Kasumi-1 (cell line): Measurements from ENCODE around the gene RGS19.

Source experiments
- DNase-seq, 2 experiments: peaks; one replicate each; lab custom pipeline; 2025; lab: John Stamatoyannopoulos, UW

RGS19 gene

DNA sequence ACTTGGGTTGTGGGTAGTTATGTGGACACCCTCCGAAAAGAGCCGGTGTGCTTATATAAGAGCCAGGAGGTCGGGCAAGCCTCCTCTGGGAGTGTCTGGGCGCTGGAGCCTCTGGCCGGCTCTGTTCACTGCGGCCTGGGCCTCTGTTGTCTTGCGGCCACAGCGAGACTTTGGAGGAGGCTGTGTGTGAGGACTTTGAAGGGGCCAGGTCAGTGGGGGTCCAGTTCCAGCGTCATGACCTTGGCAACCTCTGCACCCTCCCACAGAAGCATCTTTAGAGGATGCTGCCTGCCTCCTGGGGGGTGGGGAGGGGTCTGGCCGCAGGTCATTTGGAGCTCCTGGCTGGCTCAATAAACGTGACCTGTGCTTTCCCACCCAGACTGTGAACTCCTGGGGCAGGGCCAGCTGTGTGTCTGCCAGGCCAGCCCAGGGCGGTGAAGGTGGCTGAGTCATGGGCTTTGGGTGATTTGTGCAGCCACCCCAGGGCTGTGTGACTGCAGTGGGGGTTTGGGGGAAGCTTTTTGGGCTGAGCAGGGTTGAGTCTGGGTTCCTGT, 15.1 kb downstream of the RGS19 start:
- no peak for DNase-seq

DNA sequence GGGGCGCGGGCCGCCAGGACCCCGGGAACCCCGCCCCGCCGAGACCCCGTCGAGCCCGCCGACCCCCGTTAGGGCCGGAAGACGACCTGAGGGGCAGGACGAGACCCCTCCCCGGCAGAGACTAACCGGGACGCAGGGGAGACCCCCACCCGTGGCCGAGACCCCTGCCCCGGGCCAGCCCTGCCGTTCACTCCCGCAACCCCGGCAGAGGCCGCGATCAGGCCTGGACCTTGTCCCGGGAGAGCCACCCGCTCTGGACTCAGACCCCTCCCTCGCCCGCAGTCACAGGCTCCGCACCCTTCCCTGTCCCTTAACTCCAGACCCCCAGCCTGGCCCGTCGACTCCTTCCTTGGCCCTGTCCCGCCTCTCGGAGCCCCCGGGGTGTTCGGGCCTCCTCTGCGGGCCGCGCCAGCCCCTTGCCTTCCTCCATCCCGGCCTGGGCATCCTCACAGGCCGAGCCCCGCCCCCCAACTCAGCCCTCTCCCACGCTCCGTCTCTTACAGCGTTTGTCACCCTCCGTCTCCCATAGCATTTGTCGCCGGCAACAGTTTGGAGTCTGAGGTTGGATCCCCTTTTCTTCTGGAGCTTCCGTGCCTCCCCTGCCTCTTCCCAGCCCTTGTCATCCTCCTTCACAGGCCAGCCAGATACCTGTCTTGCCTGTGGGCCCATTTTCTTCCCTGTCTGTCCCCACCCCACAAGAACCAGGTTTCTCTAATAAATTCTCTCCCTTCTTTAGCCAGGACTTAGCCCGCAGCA, 15.8 kb downstream of the RGS19 start:
- no peak for DNase-seq

DNA sequence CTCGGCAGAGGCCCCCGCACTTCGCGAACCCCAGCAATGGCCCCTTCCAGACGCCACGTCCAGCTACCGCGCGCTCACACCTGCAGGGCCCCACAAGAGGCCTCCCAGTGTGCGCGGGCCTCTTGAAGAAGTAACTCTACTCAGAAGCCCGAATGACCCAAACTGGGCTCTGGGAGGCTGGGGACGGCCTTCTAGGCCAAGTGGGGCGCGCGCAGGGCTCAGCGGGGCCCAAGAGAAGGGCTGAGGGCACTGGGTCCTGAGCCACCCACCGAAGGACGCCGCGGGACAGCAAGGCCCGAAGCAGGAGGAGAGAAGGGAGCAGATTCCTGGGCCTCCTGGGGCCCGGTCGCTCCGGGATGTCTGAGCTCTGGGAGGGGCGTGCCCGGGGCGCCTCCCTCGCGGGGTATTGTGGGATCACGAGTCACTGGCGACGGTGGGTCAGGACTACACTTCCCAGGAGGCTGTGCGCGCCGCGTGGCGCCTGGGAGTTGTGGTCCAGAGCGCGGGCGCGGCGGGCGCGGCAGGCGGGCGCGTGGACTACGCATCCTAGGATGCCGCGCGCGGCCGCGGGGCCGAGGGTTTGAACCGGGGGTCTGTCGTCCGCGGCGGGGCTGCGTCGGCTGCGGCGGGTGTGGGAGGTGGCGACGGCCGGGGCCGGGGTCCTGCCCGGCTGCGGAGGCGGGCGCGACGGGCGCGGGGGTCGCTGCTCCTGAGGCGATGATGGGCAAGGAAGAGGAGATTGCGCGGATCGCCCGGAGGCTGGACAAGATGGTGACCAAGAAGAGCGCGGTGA, 16.5 kb downstream of the RGS19 start, which contains the start of gene TCEA2:
TSS of gene TCEA2 (plus strand) at position 603 of the 793 bp plus-strand sequence. CDS start at position 718, 115 bp downstream.
- DNase-seq, result peak; percentile 84 to 93

DNA sequence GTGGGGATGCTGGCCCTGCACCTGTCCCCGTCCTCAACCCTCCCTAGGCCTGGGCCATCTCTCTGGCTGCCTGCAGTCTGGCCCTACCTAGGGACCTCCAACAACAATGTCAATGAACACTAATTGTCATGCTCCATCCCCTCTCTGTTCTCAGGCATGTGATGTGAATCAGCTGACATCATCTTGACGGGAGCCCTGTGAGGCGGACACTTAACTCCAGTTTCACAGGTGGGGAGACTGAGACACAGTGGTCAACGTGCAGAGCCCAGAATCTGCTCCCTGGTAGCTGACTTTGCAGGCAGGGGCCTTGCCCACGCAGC, 17.1 kb downstream of the RGS19 start:
- no peak for DNase-seq

DNA sequence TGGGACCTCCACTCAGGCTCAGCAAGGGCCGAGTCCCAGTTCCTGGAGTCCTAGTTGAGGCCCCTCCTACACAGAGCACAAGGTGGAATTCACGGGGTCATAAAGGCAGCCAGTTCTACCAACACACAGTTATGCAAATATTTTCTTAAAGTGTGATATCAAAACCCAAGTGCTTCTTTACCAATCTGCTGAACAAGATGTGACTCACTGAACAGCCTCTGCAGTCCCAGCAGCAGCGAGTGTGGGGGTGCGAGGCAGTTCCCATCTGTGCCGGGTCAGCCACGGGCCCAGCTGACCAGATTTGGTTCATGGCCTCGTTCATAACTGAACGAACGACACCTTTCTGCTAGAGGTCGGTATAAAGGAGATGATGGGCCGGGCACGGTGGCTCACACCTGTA, 20.8 kb downstream of the RGS19 start:
- DNase-seq, result no peak

DNA sequence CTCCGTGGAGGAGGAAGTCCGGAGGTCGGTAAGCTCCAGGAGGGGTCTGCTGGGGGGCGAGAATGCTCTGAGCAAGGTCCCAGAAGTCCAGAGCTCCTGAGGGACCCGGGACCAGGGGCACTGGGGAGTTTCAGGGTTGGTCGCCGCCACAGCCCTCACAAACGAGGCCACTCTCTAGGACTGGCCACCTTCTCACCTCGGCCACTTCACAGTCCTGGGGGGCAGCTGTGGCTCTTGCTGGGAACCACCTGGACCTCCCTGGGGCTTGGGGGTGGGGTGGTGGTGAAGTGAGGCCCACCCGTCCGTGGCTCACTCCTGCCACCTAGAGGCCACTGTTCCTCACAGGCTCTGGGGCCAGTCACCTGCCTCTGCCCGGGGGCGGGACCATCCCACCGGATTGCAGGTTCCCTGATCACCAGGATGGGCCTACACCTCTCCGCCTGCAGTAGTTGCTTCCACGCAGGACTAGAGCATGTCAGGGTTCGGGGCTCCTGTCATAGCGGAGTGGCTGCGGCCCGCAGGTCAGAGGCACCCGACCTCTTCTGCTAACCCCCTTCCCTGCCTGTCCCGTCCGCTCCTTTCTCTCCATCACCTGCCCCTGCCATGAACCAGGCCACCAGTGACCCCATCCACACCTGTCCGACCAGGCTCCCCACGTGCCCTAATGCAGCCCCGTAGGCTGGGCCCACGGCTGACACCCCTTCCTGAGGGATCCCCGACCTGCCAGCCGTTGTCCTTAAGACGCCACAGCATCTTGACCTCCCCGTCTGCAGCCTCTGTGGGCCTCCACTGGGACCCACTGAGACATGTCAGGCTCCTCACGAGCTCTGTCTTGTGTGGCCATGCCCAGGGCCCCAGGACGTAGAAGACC, 21.5 kb downstream of the RGS19 start:
- peak in 1 of 2 experiments; percentile 63 for DNase-seq

DNA sequence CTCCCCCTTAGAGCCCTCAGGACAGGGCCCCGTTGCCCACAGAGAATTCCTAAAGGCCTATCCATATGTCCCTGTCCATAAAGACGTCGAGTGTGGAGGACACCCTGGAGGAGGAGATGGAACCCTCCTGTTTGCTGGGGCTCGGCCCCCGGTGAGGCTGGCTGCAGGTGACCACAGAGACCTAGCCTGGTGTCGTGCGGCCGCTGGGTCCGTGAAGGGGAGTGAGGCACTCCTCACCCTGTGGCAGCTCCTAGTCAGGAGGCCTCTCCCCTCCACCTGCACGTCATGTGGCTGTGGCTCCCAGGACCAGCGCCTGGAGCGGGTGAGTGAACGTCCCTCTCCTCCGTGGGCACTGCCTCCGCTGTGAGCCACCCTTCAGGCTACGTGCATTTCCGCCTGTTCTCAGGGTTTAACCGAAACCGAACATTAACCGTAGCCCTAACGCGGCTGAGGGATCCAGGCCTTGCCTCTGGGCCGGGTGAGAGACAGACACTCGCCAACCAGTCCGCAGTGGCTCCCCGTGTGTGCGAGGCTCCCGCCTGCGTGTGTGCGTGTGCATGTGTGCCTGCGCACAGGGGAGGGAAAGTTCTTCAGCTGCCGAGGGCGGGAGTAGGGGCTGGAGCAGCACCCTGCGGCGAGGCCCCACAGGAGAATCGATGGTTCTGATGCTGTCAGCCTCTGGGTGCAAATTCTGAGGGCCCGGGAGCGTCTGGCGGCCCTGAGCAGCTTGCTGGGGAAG, 22.3 kb downstream of the RGS19 start:
- no peak for DNase-seq

DNA sequence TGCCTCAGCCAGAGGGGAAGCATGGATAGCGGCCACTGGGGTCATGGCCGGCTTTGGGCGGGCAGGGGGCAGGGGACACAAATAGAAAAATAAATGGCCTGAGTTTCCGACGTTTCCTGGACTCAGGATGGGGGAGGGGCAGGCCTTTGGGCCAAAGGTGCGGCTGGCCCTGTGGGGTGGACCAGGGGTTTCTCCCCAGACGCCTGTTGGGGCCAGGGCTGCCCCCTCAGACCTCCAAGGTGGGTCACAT, 22.8 kb downstream of the RGS19 start:
- DNase-seq, result no peak

DNA sequence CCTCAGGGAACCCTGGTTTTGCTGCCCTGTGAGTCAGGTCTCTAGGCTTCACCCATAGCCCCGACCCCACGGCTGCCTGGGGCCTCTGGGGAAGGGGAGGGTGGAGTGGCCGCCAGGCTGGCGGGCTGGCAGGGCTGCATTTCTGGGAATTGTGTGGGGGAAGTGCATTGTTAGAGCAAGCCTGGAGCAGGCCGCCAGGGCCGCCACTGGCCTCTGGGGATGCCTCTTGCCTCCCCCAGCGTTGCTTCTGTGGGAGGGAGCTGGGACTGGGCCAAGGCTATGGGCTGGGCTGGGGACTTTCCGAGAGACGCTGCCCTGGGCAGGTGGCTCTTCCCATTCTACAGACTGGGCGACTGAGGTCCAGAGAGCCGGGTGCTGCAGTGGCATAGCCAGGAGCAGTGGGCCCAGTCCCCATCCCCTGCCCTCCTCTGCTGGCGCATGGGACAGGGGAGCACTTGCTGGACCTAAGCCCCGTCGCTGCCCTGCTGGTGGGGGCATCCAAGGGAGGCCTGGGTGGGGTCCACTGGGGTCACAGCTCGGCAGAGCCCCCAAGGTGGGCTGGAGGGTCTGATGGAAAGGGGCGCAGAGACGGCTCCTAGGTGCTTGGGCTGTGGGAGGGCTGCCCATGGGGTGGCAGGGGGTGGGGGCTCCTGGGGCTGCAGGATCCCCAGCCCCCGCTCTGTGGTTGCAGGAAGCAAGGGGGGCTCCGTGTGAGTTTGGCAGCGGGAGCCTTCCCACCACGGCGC, 23.3 kb downstream of the RGS19 start:
- no peak for DNase-seq

DNA sequence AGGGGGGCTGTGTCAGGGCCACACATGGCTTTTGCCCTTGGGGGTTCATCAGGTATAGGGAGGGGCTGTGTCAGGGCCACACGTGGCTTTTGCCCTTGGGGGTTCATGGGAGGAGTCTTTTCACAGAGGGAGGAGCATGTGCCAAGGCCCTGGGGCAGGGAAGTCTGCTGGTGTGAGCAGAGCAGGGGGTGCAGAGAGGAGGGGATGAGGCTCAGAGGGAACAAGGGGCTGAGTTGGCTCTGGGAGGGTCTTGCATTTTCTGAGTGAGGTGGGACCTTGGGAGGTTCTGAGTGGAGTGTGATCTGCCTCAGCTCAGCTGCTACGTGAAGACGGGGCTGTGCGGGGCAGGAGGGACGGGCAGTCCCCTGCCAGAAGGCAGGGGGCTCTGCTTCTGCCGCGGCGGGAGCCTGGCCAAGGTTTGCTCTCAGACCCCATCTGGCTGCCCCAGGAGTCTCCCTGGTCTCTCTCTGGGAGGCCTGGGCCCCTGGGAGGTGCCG, 23.9 kb downstream of the RGS19 start:
- DNase-seq, result no peak

DNA sequence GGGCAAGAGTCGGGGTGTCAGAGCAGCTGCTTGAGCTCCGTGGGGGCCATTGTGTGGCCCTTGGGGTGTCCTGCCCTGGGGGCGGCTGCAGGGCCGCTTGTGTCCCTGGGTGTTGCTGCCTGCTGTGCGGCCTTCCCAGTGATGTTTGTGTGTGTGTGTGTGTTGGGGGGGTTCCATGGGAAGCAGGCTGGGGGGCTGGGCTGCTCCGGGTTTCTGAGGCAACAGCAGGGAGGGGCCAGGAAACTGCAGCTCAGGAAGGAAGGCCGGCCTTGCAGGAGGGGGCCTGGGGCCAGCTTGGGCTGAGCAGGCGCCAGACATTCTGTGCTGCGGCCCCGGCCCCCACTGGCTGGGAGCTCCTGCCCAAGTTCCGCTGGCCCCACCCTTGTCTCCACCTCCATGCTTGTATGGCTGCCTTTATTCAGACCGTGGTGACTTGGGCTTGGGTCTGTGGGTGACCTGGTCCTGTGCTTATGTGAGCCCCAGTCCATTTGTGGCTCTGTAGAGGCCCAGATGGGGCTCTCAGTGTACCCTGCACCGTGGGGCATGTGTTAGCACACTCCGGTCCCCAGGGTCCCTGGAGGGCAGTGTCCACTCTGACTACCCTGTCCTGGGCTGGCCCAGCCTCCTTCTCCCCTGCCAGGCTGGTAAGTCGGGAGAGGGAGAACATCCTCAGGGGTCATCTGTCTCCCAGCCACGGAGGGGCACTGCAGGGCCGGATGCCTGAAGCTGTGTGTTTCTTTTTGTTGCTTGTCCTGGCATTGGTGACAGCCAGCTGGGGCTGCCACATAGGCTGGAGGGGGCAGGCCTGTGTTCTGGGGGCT, 25.3 kb downstream of the RGS19 start:
- peak; percentile 44 to 49 for DNase-seq

DNA sequence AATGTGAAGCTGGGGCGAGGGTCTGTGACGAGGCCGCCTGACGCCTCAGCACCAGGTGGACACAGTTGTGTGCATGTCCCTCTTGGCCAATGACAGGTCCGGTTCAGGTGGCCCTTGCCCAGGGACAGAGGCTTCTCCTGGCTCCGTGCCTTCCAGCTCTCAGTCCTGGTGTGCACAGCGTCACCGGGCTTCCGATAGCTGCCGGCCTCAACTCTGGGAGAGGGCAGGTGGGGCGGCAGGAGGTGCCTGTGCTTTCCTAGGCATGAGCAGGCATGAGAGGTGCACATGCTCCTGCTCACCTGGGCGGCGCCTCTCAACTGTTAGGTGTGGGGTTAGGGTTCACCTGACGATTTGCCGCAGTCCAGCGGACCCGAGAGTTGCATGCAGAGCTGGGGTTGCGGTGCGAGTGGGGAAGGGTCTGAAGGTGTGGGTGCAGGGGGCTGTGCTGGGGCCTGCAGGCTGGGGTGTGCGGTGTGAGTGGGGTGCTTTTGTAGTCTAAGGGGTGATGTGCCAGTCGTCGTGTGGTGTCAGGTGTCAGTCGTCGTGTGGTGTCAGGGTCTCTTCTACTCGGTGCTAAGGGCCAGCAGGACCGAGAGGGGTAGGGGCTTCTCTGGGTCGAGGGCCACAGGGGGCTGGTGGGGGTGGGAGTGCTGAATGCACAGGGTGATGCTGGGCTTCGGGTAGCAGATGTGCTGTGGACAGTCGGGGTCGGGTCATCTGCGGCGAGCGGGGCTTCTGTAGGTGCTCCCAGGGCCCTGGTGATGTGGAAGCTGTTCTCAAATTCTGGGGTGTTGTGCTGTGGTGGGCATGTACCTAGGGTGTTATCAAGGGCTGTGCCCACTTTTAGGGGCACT, 26.1 kb downstream of the RGS19 start:
- DNase-seq, result no peak

DNA sequence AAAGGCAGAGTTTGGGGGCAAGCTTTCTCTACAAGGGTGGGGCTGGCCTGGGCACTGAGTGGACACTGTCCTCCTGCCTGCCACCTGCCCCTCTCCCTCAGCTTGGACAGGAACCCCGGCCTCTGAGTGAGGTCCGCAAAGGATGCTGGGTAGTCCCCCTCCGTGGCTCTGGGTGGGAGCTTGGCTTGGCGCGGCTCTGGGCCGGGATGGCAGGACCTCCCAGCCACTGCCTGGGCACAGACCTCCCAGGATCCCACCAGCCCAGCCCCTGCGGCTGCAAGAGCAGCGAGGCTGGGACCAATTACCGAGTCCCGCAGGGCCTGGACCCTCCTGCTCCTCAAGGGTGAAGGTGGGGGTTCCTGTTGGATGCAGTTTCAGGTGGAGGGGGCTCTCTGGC, 27.0 kb downstream of the RGS19 start:
- DNase-seq, result no peak

DNA sequence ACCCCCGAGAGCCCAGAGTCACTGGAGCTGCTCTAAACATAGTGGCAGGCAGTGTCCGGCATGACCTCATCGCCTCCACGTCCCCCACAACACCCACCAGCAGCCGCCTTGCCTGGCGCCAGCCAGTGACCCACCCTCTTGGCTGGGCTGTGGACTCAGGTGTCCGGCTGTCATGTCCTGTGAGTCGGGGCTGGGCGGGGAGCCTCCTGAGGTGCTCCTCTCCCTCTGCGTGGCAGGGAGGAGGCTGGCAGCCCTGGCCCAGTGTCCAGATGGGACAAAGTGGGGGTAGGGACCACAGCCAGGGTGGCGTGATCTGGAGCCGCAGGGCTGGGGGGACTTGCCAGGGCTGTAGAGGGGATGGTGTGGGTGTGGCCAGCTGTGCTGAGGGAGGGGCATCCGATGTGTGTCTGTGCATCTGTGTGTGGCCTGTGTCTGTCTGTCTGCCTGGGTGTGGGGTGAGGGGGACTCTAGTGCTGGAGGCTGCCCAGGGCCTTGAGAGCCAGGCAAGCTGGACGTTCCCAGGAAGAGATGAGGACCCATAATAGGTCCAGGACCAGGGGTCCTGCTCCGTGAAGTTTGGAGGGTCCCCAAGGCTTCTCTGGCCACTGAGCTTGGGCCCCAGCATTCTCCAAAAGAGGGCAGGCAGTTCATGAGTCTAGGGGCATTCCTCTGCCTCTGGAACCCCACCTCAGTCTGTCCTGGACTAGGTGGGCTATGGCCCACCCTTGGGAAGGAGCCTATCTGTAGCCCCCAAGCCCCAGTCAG, 27.6 kb downstream of the RGS19 start:
- DNase-seq, result no peak

DNA sequence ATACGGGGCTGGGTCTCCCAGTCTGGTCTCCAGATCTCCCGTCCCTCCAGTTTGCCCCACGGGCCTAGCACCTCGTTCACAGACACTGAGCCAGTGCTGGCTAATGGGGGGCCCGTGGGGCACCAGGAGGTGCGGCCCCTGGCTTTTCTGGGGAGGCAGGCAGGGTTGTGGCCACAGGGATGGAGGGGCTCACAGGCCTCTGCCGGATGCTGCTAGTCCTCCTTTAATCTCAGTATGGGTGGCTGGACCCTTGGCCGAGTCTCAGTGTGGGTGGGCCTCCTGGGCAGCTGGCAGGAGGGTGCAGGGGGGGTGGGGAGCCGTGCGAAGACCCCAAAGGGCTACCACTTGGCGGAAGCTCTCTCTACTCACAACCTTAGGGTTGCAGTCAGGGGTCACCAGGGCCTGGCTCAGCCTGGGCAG, 28.3 kb downstream of the RGS19 start:
- no peak for DNase-seq

DNA sequence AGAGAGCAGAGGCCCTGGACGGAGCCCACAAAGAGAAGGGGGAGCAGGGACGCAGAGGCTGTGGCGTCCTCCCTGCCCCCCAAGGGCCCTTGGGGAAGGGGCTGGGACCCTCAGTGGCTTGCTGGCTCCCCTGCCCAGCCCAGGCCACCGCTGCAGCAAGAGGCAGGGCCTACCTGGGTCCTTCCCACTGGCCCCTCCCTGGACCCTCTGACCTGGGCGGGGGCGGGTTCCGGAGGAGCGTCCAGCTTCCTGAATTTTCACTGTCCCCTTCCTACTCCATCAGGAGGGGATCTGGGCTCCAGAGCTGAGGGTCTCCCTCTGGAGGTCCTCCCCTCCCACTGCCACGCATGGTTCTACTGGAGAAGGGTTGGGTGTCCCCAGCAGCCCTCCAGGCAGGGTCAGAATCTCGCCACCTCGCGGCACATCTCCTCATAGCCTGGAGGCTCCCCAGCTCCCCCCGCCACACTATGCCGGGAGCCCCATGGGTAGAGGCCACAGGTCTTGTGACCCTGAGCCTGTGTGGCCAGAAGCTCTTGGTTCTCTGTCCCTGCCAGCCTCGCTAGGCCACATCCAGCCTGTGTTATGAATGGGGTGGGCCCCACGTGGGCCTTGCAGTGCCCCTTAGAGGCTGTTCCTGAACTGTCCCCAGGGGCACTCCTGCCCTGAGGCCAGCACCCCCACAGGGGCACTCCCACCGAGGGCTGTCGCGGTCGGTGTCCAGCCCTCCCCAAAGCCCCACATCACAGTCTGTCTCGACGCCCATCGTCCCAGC, 28.9 kb downstream of the RGS19 start:
- no peak for DNase-seq

DNA sequence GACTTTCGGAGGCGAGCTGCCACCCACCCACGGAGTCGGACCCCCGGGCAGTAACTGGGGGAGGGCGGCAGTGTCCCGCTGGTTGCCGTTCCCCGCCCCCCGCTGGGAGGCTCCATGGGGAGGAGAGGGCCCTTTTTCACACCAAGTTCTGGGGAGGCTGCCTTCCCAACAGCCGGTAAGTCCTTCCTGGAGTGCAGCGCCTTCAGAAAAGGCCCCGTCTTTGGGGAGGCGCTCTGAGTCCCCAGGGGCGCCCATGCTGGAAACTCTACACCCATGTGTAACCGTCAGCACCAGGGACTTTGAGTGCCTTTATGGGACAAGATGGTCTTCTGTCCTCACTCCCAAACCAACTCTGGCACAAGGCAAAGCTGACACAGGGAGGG, 29.4 kb downstream of the RGS19 start:
- DNase-seq, result no peak
